SK-N-SH treated with all-trans-retinoic acid at 6 μM for 48 hours (cell line): ENCODE results near the gene ZSCAN1.

ENCODE experiments used
- ARNTL ChIP-seq: fragments of 450-650 bp; formaldehyde crosslinking; IDR thresholded peaks from 2 replicates; pipeline ENCODE4 v1.5.0; 2020; ENCODE audit warnings: low read depth, mild to moderate bottlenecking, moderate library complexity, borderline replicate concordance
- RARB ChIP-seq: fragments of 250-450 bp; sonication (Bioruptor Pico); IDR thresholded peaks from 2 replicates; pipeline ENCODE4 v1.8.0; 2021; ENCODE audit warnings: mild to moderate bottlenecking, moderate library complexity
- TCF4 ChIP-seq: fragments of 250-450 bp; sonication (Bioruptor Pico); IDR thresholded peaks from 2 replicates; pipeline ENCODE4 v1.8.0; 2021; ENCODE audit warnings: mild to moderate bottlenecking, moderate library complexity, borderline replicate concordance
- TF ChIP-seq, protein P1 (sequence below): fragments of 250-450 bp; sonication (Bioruptor Pico); IDR thresholded peaks from 2 replicates; pipeline ENCODE4 v1.5.1; 2020; ENCODE audit warnings: low read depth, mild to moderate bottlenecking, moderate library complexity

DNA sequence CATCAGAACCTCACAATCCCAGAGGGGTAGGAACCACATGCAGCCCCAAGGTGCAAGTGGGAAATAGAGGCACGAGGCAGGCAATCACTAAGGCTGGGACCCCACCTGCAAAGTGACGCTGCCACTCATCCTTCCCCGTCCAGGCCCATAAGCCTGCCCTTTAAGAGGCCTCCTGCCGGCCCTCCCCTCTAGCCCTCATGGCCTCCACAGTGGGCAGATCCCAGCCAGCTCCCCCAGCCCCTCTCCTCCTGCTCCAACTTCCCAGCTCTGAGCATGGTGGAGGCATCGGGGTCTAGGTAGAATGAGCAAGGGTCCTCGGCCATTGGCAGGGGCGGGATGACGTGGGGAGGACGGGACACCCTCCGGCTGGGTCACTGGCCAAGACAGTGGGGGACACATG, 61.5 kb downstream of the ZSCAN1 start:
- no peak for TF ChIP-seq RARB (CRISPR knock-in tag)
- TF ChIP-seq TCF4 (CRISPR knock-in tag) = no peak
- no peak for TF ChIP-seq ARNTL (CRISPR knock-in tag)
- TF ChIP-seq, protein P1, sequence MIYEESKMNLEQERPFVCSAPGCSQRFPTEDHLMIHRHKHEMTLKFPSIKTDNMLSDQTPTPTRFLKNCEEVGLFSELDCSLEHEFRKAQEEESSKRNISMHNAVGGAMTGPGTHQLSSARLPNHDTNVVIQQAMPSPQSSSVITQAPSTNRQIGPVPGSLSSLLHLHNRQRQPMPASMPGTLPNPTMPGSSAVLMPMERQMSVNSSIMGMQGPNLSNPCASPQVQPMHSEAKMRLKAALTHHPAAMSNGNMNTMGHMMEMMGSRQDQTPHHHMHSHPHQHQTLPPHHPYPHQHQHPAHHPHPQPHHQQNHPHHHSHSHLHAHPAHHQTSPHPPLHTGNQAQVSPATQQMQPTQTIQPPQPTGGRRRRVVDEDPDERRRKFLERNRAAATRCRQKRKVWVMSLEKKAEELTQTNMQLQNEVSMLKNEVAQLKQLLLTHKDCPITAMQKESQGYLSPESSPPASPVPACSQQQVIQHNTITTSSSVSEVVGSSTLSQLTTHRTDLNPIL = no peak
